Progenitor cell of endocrine pancreas (in vitro differentiated cells): ENCODE data around the gene GINS2. TPM values are rescaled to one million over a fixed set of nuclear protein-coding genes. Genes with fewer than 3 reads are reported as not detected.

Experiments
- DNase-seq: peaks from one replicate; pipeline ENCODE4 v3.0.0; 2021; ENCODE audit warnings: low spot score; ENCODE audit not compliant: unreplicated experiment
- H3K27ac Mint-ChIP-seq: 2 replicates; pipeline ENCODE4 v1.8.0; 2021; ENCODE audit warnings: mild to moderate bottlenecking, moderate library complexity, mixed read lengths
- H3K27me3 Mint-ChIP-seq: 2 replicates; pipeline ENCODE4 v1.8.0; 2021; ENCODE audit warnings: mixed read lengths
- H3K36me3 Mint-ChIP-seq: 2 replicates; pipeline ENCODE4 v1.8.0; 2022; ENCODE audit warnings: mixed read lengths; ENCODE audit not compliant: insufficient read depth
- H3K4me1 Mint-ChIP-seq: 2 replicates; pipeline ENCODE4 v1.8.0; 2021; ENCODE audit warnings: low read depth, mixed read lengths
- H3K4me3 Mint-ChIP-seq: 2 replicates; pipeline ENCODE4 v1.8.0; 2021; ENCODE audit warnings: low read depth, mild to moderate bottlenecking, moderate library complexity, mixed read lengths
- H3K9me3 Mint-ChIP-seq: 2 replicates; pipeline ENCODE4 v1.8.0; 2021; ENCODE audit warnings: low read depth, mixed read lengths
- CTCF ChIP-seq: fragments of 200-600 bp; sonication (generic); IDR thresholded peaks from one replicate; pipeline ENCODE4 v1.5.0; 2021; ENCODE audit warnings: antibody characterized with exemption, mild to moderate bottlenecking; ENCODE audit not compliant: unreplicated experiment
- total RNA-seq: library from RNA; stranded (reverse); gene quantifications from 2 replicates; pipeline ENCODE4 v1.2.1, GENCODE V29; 2021

Gene GINS2
- total RNA-seq, 1 donor from 2014 or later = 22.3 TPM

- Mint-ChIP-seq H3K27me3 (peaks cover 20% of the 10 kb centered on the region), H3K4me1 (no peaks in the 10 kb centered on the region), H3K4me3 (no peak overlapping the region), H3K27ac (no peak overlapping the region), H3K36me3 (no peaks in the 10 kb centered on the region), H3K9me3 (no peaks in the 10 kb centered on the region)
- no peak for DNase-seq
- no peak for TF ChIP-seq CTCF
Observed at GRCh38 chr16:85733839-85734170, 45.1 kb upstream of the GINS2 start.

DNA sequence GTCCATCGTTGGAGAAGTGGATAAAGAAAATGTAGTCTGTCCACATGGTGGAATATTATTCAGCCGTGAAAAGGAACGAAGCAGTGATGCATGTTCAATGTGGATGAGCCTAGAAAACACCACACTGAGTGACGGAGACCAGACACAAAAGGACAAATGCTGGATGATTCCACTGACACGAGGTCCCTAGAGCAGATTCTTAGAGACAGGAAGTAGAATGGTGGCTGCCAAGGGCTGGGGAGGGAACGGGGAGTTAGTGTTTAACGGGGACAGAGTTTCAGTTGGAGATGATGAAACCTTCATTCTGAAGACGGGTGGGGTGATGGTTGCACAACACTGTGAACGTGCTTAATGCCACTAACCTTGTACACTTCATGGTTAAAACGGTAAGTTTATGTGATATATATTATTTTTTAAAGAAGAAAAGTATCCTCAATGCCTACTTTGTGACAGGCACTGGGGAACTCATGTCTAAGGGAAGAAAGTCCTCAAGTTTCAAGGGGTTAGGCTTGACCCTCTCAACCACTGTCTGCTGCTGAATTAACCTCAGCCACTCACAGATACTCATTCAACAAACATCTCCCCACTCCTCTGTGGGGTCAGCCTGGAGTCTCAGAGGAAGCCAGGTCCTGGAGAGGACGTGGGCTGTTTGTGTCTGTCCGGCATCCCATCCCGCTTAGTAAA, 44.5 kb upstream of the GINS2 start:
- Mint-ChIP-seq H3K9me3 (no peaks in the 10 kb centered on the region), H3K27me3 (peaks cover 20% of the 10 kb centered on the region), H3K27ac (no peak overlapping the region), H3K4me1 (no peaks in the 10 kb centered on the region), H3K4me3 (no peak overlapping the region), H3K36me3 (no peaks in the 10 kb centered on the region)
- no peak for DNase-seq
- no peak for TF ChIP-seq CTCF

DNA sequence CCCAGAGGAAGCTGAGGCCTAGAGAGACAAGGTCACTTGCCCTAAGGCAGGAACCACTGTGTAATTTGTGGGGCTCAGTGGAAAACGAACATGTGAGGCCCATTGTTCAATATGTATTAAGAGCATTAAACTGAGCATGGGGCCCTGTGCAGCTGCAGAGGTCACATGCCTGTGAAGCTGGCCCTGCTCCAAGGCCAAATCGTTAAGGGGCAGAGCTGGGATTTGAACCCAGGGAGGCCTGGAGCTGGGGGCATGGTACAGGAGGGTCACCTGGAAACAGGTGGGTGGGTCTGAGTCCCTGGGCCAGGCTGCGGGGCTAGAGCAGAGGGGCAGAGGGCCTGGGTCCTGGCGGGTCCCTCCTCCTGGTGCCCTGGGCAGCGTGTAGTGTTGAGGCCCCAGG, 42.4 kb upstream of the GINS2 start:
- DNase-seq = no peak
- Mint-ChIP-seq H3K4me3 (no peak overlapping the region), H3K27ac (no peak overlapping the region), H3K27me3 (peaks cover 29% of the 10 kb centered on the region), H3K4me1 (no peaks in the 10 kb centered on the region), H3K9me3 (no peaks in the 10 kb centered on the region), H3K36me3 (no peaks in the 10 kb centered on the region)
- TF ChIP-seq CTCF = no peak

- no peak overlapping the region for H3K27ac Mint-ChIP-seq
- H3K9me3 Mint-ChIP-seq = no peaks in the 10 kb centered on the region
- peaks cover 30% of the 10 kb centered on the region for H3K27me3 Mint-ChIP-seq
- H3K4me3 Mint-ChIP-seq = no peak overlapping the region
- no peak for DNase-seq
- no peaks in the 10 kb centered on the region for H3K36me3 Mint-ChIP-seq
- no peaks in the 10 kb centered on the region for H3K4me1 Mint-ChIP-seq
- no peak for TF ChIP-seq CTCF
Observed at GRCh38 chr16:85730186-85730465, 41.4 kb upstream of the GINS2 start.

DNA sequence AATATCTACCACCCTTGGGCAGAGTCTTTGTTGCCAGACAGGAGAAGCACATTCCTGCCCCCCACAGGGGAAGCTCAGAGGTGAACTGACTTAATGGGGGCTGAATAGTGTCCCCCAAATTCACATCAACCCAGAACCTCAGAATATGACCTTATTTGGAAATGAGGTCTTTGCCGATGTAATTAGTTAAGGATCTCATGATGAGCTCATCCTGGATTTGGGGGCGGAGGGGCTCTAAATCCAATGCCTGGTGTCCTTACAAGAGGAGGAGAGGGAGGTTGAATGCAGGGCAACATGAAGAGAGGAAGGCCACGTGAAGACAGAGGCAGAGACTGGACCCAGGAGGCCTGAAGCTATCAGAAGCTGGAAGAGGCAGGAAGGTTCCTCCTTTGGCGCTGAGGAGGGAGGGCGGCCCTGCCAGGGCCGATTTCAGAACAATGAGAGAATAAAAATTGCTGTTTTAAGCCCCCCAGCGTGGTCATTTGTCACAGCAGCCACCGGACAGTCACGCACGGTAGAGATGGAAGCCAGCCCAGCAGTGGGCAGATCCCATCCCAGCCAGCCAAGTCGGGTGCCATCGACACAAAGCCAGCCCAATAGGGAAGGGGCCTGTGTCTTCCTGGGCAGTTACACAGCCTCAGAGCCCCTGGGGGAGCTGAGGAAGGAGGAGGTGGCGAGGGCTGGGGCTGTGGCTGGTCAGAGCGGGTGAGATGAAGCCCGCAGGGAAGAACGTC, 40.9 kb upstream of the GINS2 start:
- Mint-ChIP-seq H3K27me3 (peaks cover 31% of the 10 kb centered on the region), H3K36me3 (no peaks in the 10 kb centered on the region), H3K27ac (no peak overlapping the region), H3K4me3 (no peak overlapping the region), H3K4me1 (no peaks in the 10 kb centered on the region), H3K9me3 (no peaks in the 10 kb centered on the region)
- TF ChIP-seq CTCF = no peak
- no peak for DNase-seq
